ENCODE measurements around the gene DHRS11. TPM values are rescaled to one million over a fixed set of nuclear protein-coding genes. Genes with fewer than 3 reads are reported as not detected.
"Not testable (repeated sequence)": the region's sequence is repeated elsewhere in the genome, so short reads cannot be mapped to it uniquely, and the experiment has no call there.

Gene DHRS11
- polyA plus RNA-seq, 1 donor from 2014 or later = 18.6 TPM

- Histone ChIP-seq H3K4me3 (ENCODE audit: low read length) (peak overlapping the region; percentile 85), H3K79me2 (replicated peaks; ENCODE audit: insufficient read depth, low read length) (no peaks in the 10 kb centered on the region), H2AFZ (ENCODE audit: low read depth, low read length) (no peak overlapping the region), H3K9me2 (ENCODE audit: insufficient read depth, low read length) (no peaks in the 10 kb centered on the region), H3K9ac (ENCODE audit: low read length) (no peak overlapping the region), H3K9me3 (ENCODE audit: low read length) (no peaks in the 10 kb centered on the region), H4K20me1 (ENCODE audit: insufficient read depth) (no peaks in the 10 kb centered on the region), H3K4me2 (ENCODE audit: low read length) (peak overlapping the region; percentile 74), H3K27me3 (ENCODE audit: insufficient read depth, low read depth, low read length) (no peaks in the 10 kb centered on the region), H3K27ac (ENCODE audit: low read length) (no peak overlapping the region), H3K36me3 (ENCODE audit: insufficient read depth, low read length) (no peaks in the 10 kb centered on the region), H3F3A (ENCODE audit: insufficient read depth, low read length, poor library complexity, severe bottlenecking) (no peaks in the 10 kb centered on the region)
- peak; percentile 77 for TF ChIP-seq RAD21 (conservative IDR thresholded peaks at IDR 0.05)
- no peak for TF ChIP-seq TAF1 (IDR thresholded peaks at IDR 0.05; ENCODE audit: low read depth)
- TF ChIP-seq EP300 (conservative IDR thresholded peaks at IDR 0.05; ENCODE audit: poor library complexity, severe bottlenecking) = no peak
- TF ChIP-seq REST (IDR thresholded peaks at IDR 0.05; ENCODE audit: borderline replicate concordance) = no peak
- TF ChIP-seq EZH2 (IDR thresholded peaks at IDR 0.05; ENCODE audit: borderline replicate concordance, insufficient read depth, low read length, poor library complexity, severe bottlenecking) = no peak
- no peak for TF ChIP-seq POLR2AphosphoS5 (IDR thresholded peaks at IDR 0.05)
- peak; percentile 77 for TF ChIP-seq SMC3 (conservative IDR thresholded peaks at IDR 0.05; ENCODE audit: poor library complexity)
- no peak for TF ChIP-seq MXI1 (conservative IDR thresholded peaks at IDR 0.05; ENCODE audit: poor library complexity, severe bottlenecking)
- TF ChIP-seq, protein P1, sequence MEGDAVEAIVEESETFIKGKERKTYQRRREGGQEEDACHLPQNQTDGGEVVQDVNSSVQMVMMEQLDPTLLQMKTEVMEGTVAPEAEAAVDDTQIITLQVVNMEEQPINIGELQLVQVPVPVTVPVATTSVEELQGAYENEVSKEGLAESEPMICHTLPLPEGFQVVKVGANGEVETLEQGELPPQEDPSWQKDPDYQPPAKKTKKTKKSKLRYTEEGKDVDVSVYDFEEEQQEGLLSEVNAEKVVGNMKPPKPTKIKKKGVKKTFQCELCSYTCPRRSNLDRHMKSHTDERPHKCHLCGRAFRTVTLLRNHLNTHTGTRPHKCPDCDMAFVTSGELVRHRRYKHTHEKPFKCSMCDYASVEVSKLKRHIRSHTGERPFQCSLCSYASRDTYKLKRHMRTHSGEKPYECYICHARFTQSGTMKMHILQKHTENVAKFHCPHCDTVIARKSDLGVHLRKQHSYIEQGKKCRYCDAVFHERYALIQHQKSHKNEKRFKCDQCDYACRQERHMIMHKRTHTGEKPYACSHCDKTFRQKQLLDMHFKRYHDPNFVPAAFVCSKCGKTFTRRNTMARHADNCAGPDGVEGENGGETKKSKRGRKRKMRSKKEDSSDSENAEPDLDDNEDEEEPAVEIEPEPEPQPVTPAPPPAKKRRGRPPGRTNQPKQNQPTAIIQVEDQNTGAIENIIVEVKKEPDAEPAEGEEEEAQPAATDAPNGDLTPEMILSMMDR (IDR thresholded peaks at IDR 0.05; ENCODE audit: poor library complexity, severe bottlenecking) = peak; percentile 76
Measured at GRCh38 chr17:36602924-36603384, 11.3 kb downstream of the DHRS11 start.

GRCh38 chr17:36605028-36605427 lies 13.3 kb downstream of the DHRS11 start:
- H3K9ac ChIP-seq (ENCODE audit: low read length); H4K20me1 ChIP-seq (ENCODE audit: insufficient read depth); H3K9me2 ChIP-seq (ENCODE audit: insufficient read depth, low read length); H3F3A ChIP-seq (ENCODE audit: insufficient read depth, low read length, poor library complexity, severe bottlenecking); H3K27me3 ChIP-seq (ENCODE audit: insufficient read depth, low read depth, low read length); H3K4me2 ChIP-seq (ENCODE audit: low read length); H2AFZ ChIP-seq (ENCODE audit: low read depth, low read length); H3K9me3 ChIP-seq (ENCODE audit: low read length); H3K36me3 ChIP-seq (ENCODE audit: insufficient read depth, low read length); H3K4me3 ChIP-seq (ENCODE audit: low read length); H3K79me2 ChIP-seq (replicated peaks; ENCODE audit: insufficient read depth, low read length); H3K27ac ChIP-seq (ENCODE audit: low read length): not testable (repeated sequence)

GRCh38 chr17:36608280-36608679 lies 16.6 kb downstream of the DHRS11 start:
- no peaks in the 10 kb centered on the region for H3K9me3 ChIP-seq (ENCODE audit: low read length)
- no peaks in the 10 kb centered on the region for H3K27me3 ChIP-seq (ENCODE audit: insufficient read depth, low read depth, low read length)
- H3K9ac ChIP-seq (ENCODE audit: low read length) = no peak overlapping the region
- no peak overlapping the region for H3K4me2 ChIP-seq (ENCODE audit: low read length)
- no peaks in the 10 kb centered on the region for H4K20me1 ChIP-seq (ENCODE audit: insufficient read depth)
- H3K4me3 ChIP-seq (ENCODE audit: low read length) = no peak overlapping the region
- H3K9me2 ChIP-seq (ENCODE audit: insufficient read depth, low read length) = no peaks in the 10 kb centered on the region
- no peak overlapping the region for H3K27ac ChIP-seq (ENCODE audit: low read length)
- no peaks in the 10 kb centered on the region for H3F3A ChIP-seq (ENCODE audit: insufficient read depth, low read length, poor library complexity, severe bottlenecking)
- H2AFZ ChIP-seq (ENCODE audit: low read depth, low read length) = no peak overlapping the region
- no peaks in the 10 kb centered on the region for H3K36me3 ChIP-seq (ENCODE audit: insufficient read depth, low read length)
- TF ChIP-seq POLR2AphosphoS5 (IDR thresholded peaks at IDR 0.05) = no peak
- no peak for TF ChIP-seq RAD21 (conservative IDR thresholded peaks at IDR 0.05)
- TF ChIP-seq MXI1 (conservative IDR thresholded peaks at IDR 0.05; ENCODE audit: poor library complexity, severe bottlenecking) = no peak
- no peak for TF ChIP-seq SMC3 (conservative IDR thresholded peaks at IDR 0.05; ENCODE audit: poor library complexity)
- TF ChIP-seq, protein P1 (IDR thresholded peaks at IDR 0.05; ENCODE audit: poor library complexity, severe bottlenecking) = no peak
- no peak for TF ChIP-seq EZH2 (IDR thresholded peaks at IDR 0.05; ENCODE audit: borderline replicate concordance, insufficient read depth, low read length, poor library complexity, severe bottlenecking)
- no peak for TF ChIP-seq EP300 (conservative IDR thresholded peaks at IDR 0.05; ENCODE audit: poor library complexity, severe bottlenecking)
- no peak for TF ChIP-seq REST (IDR thresholded peaks at IDR 0.05; ENCODE audit: borderline replicate concordance)
- no peak for TF ChIP-seq TAF1 (IDR thresholded peaks at IDR 0.05; ENCODE audit: low read depth)
- no peaks in the 10 kb centered on the region for H3K79me2 ChIP-seq (replicated peaks; ENCODE audit: insufficient read depth, low read length)
